Brain microvascular endothelial cell (primary cell): ENCODE results near the gene GNPTG.

Experiments used
- DNase-seq: peaks from one replicate; pipeline ENCODE4 v3.0.0-alpha.2; 2020
- H3K27ac ChIP-seq: fragments of 250-450 bp; sonication (Bioruptor Pico); 2 replicates; pipeline ENCODE4 v1.5.1; 2020; ENCODE audit warnings: mild to moderate bottlenecking, moderate library complexity
- H3K27me3 ChIP-seq: fragments of 250-450 bp; sonication (Bioruptor Pico); replicated peaks from 2 replicates; pipeline ENCODE4 v1.5.1; 2020; ENCODE audit warnings: mild to moderate bottlenecking
- H3K36me3 ChIP-seq: fragments of 250-450 bp; sonication (Bioruptor Pico); replicated peaks from 2 replicates; pipeline ENCODE4 v1.5.1; 2020; ENCODE audit warnings: mild to moderate bottlenecking
- H3K4me3 ChIP-seq: 2 replicates; pipeline ENCODE4 v1.5.1; 2011; ENCODE audit warnings: low read depth, mild to moderate bottlenecking, control low read depth, low read length, moderate library complexity
- CTCF ChIP-seq: IDR thresholded peaks from 2 replicates; pipeline ENCODE4 v1.5.1; 2011; ENCODE audit warnings: low read depth, mild to moderate bottlenecking, moderate library complexity, low read length, control low read depth, inconsistent platforms; ENCODE audit errors: missing control alignments
- in situ Hi-C: cut with HindIII; loops from 2 replicates; pipeline ENCODE4 v1.10.0; 2017; ENCODE audit warnings: low sequenced_read_pairs, low pct_ligation_motif_present

The GNPTG gene

GRCh38 chr16:1366060-1366711 lies 14.5 kb downstream of the GNPTG start:
- DNase-seq = no peak
- Histone ChIP-seq H3K36me3 (peaks cover 46% of the 10 kb centered on the region), H3K4me3 (no peak overlapping the region), H3K27me3 (no peaks in the 10 kb centered on the region), H3K27ac (no peak overlapping the region)
- in situ Hi-C loops = no loop called here
- TF ChIP-seq CTCF = no peak

GRCh38 chr16:1366712-1367299 lies 15.1 kb downstream of the GNPTG start:
- H3K36me3 ChIP-seq = peaks cover 43% of the 10 kb centered on the region
- no peak for DNase-seq

GRCh38 chr16:1367486-1368174 lies 15.9 kb downstream of the GNPTG start:
- no peak for DNase-seq
- no peaks in the 10 kb centered on the region for H3K27me3 ChIP-seq
- TF ChIP-seq CTCF = no peak
- H3K27ac ChIP-seq = no peak overlapping the region
- in situ Hi-C loops = no loop called here
- H3K36me3 ChIP-seq = peaks cover 35% of the 10 kb centered on the region
- H3K4me3 ChIP-seq = no peak overlapping the region

More at GRCh38 chr16:1366712-1367299, 15.1 kb downstream of the GNPTG start:
- H3K4me3 ChIP-seq = no peak overlapping the region
- H3K27me3 ChIP-seq = no peaks in the 10 kb centered on the region
- TF ChIP-seq CTCF = no peak
- H3K27ac ChIP-seq = no peak overlapping the region
- in situ Hi-C loops = no loop called here

GRCh38 chr16:1371054-1371978 lies 19.6 kb downstream of the GNPTG start:
- no peak overlapping the region for H3K27ac ChIP-seq
- TF ChIP-seq CTCF = no peak
- no peak for DNase-seq
- H3K36me3 ChIP-seq = peaks cover 6% of the 10 kb centered on the region
- in situ Hi-C loops = no loop called here
- no peak overlapping the region for H3K4me3 ChIP-seq
- no peaks in the 10 kb centered on the region for H3K27me3 ChIP-seq

- no peak for TF ChIP-seq CTCF
- DNase-seq = no peak
- no peaks in the 10 kb centered on the region for H3K27me3 ChIP-seq
These were observed 20.7 kb downstream of the GNPTG start for GRCh38 chr16:1372292-1372950.

More at GRCh38 chr16:1372292-1372950, 20.7 kb downstream of the GNPTG start:
- Histone ChIP-seq H3K27ac (no peak overlapping the region), H3K36me3 (peaks cover 4% of the 10 kb centered on the region), H3K4me3 (no peak overlapping the region)
- in situ Hi-C loops = no loop called here
